Peyer's patch (tissue), 4 donors: Measurements from ENCODE around the gene CCDC188. TPM values are rescaled to one million over a fixed set of nuclear protein-coding genes. Genes with fewer than 3 reads are reported as not detected.
A peak's percentile ranks its signal among the peaks of the same experiment; 100 is the strongest.

Source experiments
- DNase-seq, 3 donors: peaks; one replicate each; pipeline ENCODE4 v3.0.0-alpha.2; 2017 to 2019
- H3K27ac ChIP-seq, 4 donors: fragments of 200-600 bp; sonication (generic); one replicate each; pipeline ENCODE4 v1.5.1; 2016 to 2019
- H3K27me3 ChIP-seq, 2 donors: fragments of 200-600 bp; sonication (generic); one replicate each; pipeline ENCODE4 v1.5.1; 2019
- H3K36me3 ChIP-seq, 3 donors: fragments of 200-600 bp; sonication (generic); one replicate each; pipeline ENCODE4 v1.5.1; 2016 to 2019
- H3K4me1 ChIP-seq, 4 donors: fragments of 200-600 bp; sonication (generic); one replicate each; pipeline ENCODE4 v1.5.1; 2016 to 2019
- H3K4me3 ChIP-seq, 4 donors: fragments of 200-600 bp; sonication (generic); 1 replicate in 3 of 4; 2 replicates in 1 of 4; pipeline ENCODE4 v1.5.1; 2016 to 2019; ENCODE audit warnings: mild to moderate bottlenecking in 1 of 4
- H3K9me3 ChIP-seq, 4 donors: fragments of 200-600 bp; sonication (generic); one replicate each; pipeline ENCODE4 v1.5.1; 2016 to 2019; ENCODE audit warnings: mild to moderate bottlenecking in 1 of 4
- POLR2A ChIP-seq, 2 donors: fragments of 450-650 bp; IDR thresholded peaks; one replicate each; pipeline ENCODE4 v1.5.1; 2017; ENCODE audit warnings: antibody characterized with exemption in 2 of 2, mild to moderate bottlenecking in 2 of 2, moderate library complexity in 2 of 2
- total RNA-seq, 4 donors: library from RNA; depleted of rRNA; stranded (reverse); fragments of >200 nt; gene quantifications; one replicate each; pipeline ENCODE4 v1.1.0, GENCODE V29; 2016
- TF ChIP-seq, protein P1 (sequence below), 6 experiments: fragments of 450-650 bp in 4 of 6; fragments of 200-600 bp in 2 of 6; sonication (generic) in 1 of 6; IDR thresholded peaks; one replicate each; pipeline ENCODE4 v1.5.1; 2017 to 2019; ENCODE audit warnings: antibody characterized with exemption in 6 of 6, mild to moderate bottlenecking in 3 of 6, moderate library complexity in 1 of 6

Gene CCDC188
- total RNA-seq, 4 donors from 2014 or later: 6.6 TPM; not detected in 3

DNA sequence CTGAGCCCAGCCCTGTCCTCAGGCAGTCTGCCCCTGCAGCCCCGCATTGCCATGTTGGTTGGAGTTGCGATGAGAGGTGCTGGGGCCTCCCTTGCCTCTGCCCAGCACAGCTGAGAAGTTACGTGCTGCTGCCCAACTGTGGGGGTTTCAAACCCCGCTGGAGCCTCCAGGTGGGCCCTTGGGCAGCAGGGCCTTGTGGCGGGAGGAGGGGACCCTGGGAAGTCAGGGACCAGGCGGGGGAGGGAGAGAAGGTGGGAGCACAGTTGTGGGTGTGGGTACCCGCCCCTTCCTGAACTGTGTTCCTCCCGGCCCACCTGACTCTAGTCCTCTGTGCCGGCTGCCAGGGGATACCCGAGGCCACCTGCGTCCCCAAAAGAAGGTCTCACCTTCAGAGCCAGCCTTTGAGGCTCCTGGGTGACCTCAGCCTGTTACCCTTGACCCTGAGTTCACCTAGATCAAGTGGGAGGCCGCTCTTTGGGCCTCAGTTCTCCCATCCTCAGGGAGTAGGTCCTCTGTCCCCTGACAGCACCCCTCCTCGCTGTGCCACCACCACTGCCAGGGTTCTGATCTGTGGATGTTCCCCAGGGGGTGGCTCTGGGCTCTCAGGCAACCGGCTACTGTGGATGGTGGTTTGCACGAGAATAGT, 7.7 kb upstream of the CCDC188 start:
- no peak for DNase-seq
- no peak for TF ChIP-seq POLR2A (IDR thresholded peaks at IDR 0.05)
- TF ChIP-seq, protein P1, sequence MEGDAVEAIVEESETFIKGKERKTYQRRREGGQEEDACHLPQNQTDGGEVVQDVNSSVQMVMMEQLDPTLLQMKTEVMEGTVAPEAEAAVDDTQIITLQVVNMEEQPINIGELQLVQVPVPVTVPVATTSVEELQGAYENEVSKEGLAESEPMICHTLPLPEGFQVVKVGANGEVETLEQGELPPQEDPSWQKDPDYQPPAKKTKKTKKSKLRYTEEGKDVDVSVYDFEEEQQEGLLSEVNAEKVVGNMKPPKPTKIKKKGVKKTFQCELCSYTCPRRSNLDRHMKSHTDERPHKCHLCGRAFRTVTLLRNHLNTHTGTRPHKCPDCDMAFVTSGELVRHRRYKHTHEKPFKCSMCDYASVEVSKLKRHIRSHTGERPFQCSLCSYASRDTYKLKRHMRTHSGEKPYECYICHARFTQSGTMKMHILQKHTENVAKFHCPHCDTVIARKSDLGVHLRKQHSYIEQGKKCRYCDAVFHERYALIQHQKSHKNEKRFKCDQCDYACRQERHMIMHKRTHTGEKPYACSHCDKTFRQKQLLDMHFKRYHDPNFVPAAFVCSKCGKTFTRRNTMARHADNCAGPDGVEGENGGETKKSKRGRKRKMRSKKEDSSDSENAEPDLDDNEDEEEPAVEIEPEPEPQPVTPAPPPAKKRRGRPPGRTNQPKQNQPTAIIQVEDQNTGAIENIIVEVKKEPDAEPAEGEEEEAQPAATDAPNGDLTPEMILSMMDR (IDR thresholded peaks at IDR 0.05): no peak
- no peaks in the 10 kb centered on the region for H3K4me1 ChIP-seq
- no peaks in the 10 kb centered on the region for H3K9me3 ChIP-seq
- no peaks in the 10 kb centered on the region for H3K36me3 ChIP-seq
- no peaks in the 10 kb centered on the region for H3K27me3 ChIP-seq
- no peak overlapping the region for H3K4me3 ChIP-seq
- H3K27ac ChIP-seq: no peak overlapping the region

DNA sequence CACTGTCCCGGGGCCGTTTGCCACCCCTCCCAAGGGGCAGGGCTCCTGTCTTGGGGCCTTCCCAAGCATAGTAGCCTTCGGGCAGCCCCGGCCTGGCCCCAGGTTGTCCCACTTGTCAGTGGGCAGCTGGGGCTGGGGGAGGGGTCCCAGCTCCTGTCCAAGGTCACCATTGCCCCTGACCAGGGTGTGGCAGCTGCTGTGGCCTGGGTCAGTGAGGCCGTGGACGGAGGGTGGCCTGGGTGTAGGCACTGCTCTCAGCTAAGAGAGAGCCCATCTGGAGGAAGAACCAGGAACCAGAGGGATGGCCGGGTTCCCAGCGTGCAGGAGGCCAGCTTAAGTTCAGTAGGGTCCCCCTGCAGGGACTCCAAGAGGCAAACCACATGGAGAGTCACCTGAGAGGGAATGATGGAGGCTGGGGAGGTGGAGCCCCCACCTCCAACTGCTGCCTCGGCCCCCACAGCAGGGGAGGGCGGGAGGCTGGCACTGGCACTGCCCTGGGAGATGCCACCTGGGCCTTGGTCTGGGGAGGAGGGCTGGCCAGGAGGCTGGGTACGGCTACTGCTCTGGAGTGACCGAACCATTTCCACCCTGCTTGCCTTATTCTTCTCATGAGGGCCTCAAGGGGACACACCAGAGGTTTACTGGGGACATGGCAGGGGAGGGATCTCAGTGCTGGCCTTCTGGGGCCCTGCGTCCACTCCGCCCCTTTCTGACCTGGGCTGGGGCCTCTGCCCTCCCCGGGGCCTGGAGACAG, 6.8 kb upstream of the CCDC188 start:
- Histone ChIP-seq H3K36me3 (no peaks in the 10 kb centered on the region), H3K4me3 (no peak overlapping the region), H3K9me3 (no peaks in the 10 kb centered on the region), H3K4me1 (no peaks in the 10 kb centered on the region), H3K27ac (no peak overlapping the region), H3K27me3 (no peaks in the 10 kb centered on the region)
- DNase-seq: no peak
- no peak for TF ChIP-seq POLR2A (IDR thresholded peaks at IDR 0.05)
- TF ChIP-seq, protein P1 (IDR thresholded peaks at IDR 0.05): no peak

DNA sequence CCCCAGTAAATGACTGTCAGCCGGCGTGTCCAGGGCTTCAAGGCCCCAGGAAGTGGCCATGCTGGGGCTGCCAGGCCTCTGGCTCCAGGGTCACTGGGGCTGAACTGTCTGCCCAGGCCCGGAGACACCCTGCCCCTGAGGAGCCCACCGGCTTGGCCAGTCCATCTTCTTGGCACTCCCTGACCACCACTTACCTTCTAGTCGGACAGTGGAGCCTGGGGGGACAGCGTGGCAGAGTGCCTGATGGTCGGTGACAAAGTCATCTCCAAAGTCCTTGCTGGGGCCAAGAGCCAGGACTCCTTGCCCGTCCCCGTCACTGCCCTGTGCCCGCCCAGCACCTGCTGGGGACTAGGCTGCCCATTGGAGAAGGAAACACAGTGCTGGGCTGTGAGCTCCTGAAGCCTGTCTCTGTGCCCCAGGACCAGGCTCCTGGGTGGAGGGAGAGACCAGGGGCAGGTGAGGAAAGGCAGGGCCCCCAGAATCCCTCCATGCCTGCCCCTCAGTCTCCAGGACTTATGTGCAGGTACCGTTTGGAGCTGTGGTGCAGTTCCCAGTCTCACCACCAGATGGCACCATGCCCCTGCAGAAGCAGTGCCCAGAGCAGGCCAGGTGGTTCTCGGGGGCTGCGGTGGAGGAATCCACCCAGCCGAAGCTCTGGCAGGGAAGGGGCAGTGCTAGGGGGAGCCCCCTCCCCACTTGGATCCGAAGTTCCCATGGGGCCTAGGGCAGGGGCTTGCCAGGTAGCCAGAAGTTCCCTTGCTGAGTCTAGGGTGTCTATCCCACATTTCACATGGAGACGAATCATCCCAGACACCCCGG, 6.0 kb upstream of the CCDC188 start:
- H3K36me3 ChIP-seq: no peaks in the 10 kb centered on the region
- TF ChIP-seq, protein P1 (IDR thresholded peaks at IDR 0.05): peak; percentile 96 to 100 (median 99)
- TF ChIP-seq POLR2A (IDR thresholded peaks at IDR 0.05): peak in 1 of 2 donors; percentile 35
- no peaks in the 10 kb centered on the region for H3K4me1 ChIP-seq
- no peaks in the 10 kb centered on the region for H3K27me3 ChIP-seq
- no peak overlapping the region for H3K4me3 ChIP-seq
- H3K27ac ChIP-seq: no peak overlapping the region
- peak; percentile 89 to 95 (median 89) for DNase-seq
- H3K9me3 ChIP-seq: no peaks in the 10 kb centered on the region

DNA sequence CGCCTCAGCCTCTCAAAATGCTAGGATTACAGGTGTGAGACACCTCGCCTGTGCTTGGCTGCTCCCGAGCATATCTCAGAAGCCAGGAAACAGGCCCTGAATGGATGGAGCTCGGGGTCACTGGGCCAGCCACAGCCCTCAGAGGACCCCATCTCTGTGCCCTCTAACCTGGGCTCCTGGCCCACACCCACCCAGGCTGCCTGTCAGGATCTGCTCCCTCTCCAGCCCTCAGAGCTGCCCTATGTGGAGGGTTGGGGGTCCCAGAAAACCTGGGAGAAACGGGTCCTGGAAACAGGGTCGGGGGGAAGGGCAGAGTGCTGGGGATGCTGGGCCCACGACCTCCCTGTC, 5.2 kb upstream of the CCDC188 start:
- no peaks in the 10 kb centered on the region for H3K36me3 ChIP-seq
- no peaks in the 10 kb centered on the region for H3K27me3 ChIP-seq
- H3K4me3 ChIP-seq: no peak overlapping the region
- H3K27ac ChIP-seq: no peak overlapping the region
- DNase-seq: no peak
- no peak for TF ChIP-seq POLR2A (IDR thresholded peaks at IDR 0.05)
- TF ChIP-seq, protein P1 (IDR thresholded peaks at IDR 0.05): no peak
- no peaks in the 10 kb centered on the region for H3K4me1 ChIP-seq
- no peaks in the 10 kb centered on the region for H3K9me3 ChIP-seq

DNA sequence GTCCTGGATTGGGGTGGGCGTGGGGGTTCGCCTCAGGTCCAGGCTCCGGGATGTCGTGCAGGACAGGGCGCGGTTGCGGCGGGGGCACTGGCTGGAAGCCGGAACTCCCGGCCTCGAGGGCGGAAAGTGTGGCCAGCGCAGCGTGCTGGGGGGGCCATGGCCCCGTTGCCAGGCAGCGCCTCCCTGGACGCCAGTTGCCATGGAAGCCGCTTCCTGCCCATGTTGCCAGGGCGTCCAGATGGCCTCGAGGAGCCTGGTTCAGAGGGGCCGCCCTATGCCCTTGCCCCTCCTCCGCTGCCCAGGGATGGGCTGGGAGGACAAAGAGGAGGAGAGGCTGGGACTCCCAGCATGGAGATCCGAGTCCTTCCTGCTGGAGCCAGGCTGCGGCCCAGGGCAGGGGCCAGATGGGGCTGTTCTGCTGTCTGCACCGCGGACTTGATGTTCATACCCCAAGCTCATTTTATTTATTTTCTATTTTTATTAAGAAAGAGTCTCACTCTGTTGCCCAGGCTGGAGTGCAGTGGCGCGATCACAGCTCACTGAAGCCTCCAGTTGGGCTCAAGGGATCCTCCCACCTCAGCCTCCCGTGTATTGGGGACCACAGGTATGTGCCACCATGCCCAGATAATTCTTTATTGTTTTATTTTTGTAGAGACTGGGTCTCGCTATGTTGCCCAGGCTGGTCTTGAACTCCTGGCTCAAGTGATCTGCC, 4.6 kb upstream of the CCDC188 start:
- no peak for TF ChIP-seq POLR2A (IDR thresholded peaks at IDR 0.05)
- TF ChIP-seq, protein P1 (IDR thresholded peaks at IDR 0.05): no peak
- Histone ChIP-seq H3K4me1 (no peaks in the 10 kb centered on the region), H3K27ac (no peak overlapping the region), H3K36me3 (no peaks in the 10 kb centered on the region), H3K27me3 (no peaks in the 10 kb centered on the region), H3K4me3 (no peak overlapping the region), H3K9me3 (no peaks in the 10 kb centered on the region)
- DNase-seq: no peak
